OCI-LY1 (cell line): ENCODE data around the gene NFIB.

Source experiments
- H2AFZ ChIP-seq: fragments of 200-600 bp; sonication (generic), shearing (Covaris generic); 2 replicates; pipeline ENCODE4 v1.6.0; 2014; ENCODE audit warnings: antibody characterized with exemption, mild to moderate bottlenecking, low read length
- H3F3A ChIP-seq: fragments of 200-600 bp; sonication (generic), shearing (Covaris generic); 2 replicates; pipeline ENCODE4 v1.6.0; 2014; ENCODE audit warnings: mild to moderate bottlenecking, antibody characterized with exemption, low read length, moderate library complexity; ENCODE audit not compliant: insufficient read depth
- H3K27ac ChIP-seq: fragments of 200-600 bp; sonication (generic); 2 replicates; pipeline ENCODE4 v1.5.1; 2014; ENCODE audit warnings: low read length, mixed run types, mild to moderate bottlenecking, low read depth; ENCODE audit not compliant: poor library complexity, severe bottlenecking
- H3K27me3 ChIP-seq: fragments of 200-600 bp; sonication (generic); 2 replicates; pipeline ENCODE4 v1.6.0; 2014; ENCODE audit warnings: antibody characterized with exemption, mild to moderate bottlenecking, low read length, moderate library complexity; ENCODE audit not compliant: insufficient read depth
- H3K36me3 ChIP-seq: fragments of 200-600 bp; sonication (generic); 2 replicates; pipeline ENCODE4 v1.6.1; 2014; ENCODE audit warnings: mild to moderate bottlenecking, antibody characterized with exemption, low read length, moderate library complexity, mixed read lengths; ENCODE audit not compliant: insufficient read depth
- H3K4me1 ChIP-seq: fragments of 200-600 bp; sonication (generic); 2 replicates; pipeline ENCODE4 v1.5.1; 2014; ENCODE audit warnings: mild to moderate bottlenecking, low read length, moderate library complexity; ENCODE audit not compliant: insufficient read depth, severe bottlenecking
- H3K4me2 ChIP-seq: fragments of 200-600 bp; sonication (generic), shearing (Covaris generic); 2 replicates; pipeline ENCODE4 v1.6.1; 2014; ENCODE audit warnings: low read length
- H3K4me3 ChIP-seq: fragments of 200-600 bp; sonication (generic); 2 replicates; pipeline ENCODE4 v1.5.1; 2014; ENCODE audit warnings: low read length, low read depth, mild to moderate bottlenecking, mixed read lengths; ENCODE audit not compliant: poor library complexity, severe bottlenecking
- H3K79me2 ChIP-seq: fragments of 200-600 bp; shearing (Covaris generic); 2 replicates; pipeline ENCODE4 v1.6.1; 2016; ENCODE audit warnings: mixed run types, low read length, mixed read lengths; ENCODE audit not compliant: insufficient read depth
- H3K9ac ChIP-seq: fragments of 200-600 bp; sonication (generic), shearing (Covaris generic); 2 replicates; pipeline ENCODE4 v1.6.1; 2014; ENCODE audit warnings: mild to moderate bottlenecking, low read length, mixed read lengths
- H3K9me2 ChIP-seq: fragments of 200-600 bp; sonication (generic), shearing (Covaris generic); 2 replicates; pipeline ENCODE4 v1.6.1; 2014; ENCODE audit warnings: low read depth, mild to moderate bottlenecking, low read length, mixed read lengths
- H3K9me3 ChIP-seq: fragments of 200-600 bp; shearing (Covaris generic); 2 replicates; pipeline ENCODE4 v1.6.1; 2014; ENCODE audit warnings: low read length, mixed read lengths
- H4K20me1 ChIP-seq: fragments of 200-600 bp; sonication (generic), shearing (Covaris generic); 2 replicates; pipeline ENCODE4 v1.6.0; 2016; ENCODE audit warnings: mild to moderate bottlenecking, low read length; ENCODE audit not compliant: insufficient read depth
- CTCF ChIP-seq: fragments of 200-600 bp; sonication (generic), shearing (Covaris generic); IDR thresholded peaks from 2 replicates; pipeline ENCODE4 v1.5.1; 2017; ENCODE audit warnings: mild to moderate bottlenecking, antibody characterized with exemption, low read length, moderate library complexity, mixed read lengths
- EZH2 ChIP-seq: fragments of 200-600 bp; sonication (generic), shearing (Covaris generic); IDR thresholded peaks from 2 replicates; pipeline ENCODE4 v1.8.0; 2017; ENCODE audit warnings: borderline replicate concordance, mixed run types, mild to moderate bottlenecking, antibody characterized with exemption, low read length, moderate library complexity, mixed read lengths

NFIB gene

DNA sequence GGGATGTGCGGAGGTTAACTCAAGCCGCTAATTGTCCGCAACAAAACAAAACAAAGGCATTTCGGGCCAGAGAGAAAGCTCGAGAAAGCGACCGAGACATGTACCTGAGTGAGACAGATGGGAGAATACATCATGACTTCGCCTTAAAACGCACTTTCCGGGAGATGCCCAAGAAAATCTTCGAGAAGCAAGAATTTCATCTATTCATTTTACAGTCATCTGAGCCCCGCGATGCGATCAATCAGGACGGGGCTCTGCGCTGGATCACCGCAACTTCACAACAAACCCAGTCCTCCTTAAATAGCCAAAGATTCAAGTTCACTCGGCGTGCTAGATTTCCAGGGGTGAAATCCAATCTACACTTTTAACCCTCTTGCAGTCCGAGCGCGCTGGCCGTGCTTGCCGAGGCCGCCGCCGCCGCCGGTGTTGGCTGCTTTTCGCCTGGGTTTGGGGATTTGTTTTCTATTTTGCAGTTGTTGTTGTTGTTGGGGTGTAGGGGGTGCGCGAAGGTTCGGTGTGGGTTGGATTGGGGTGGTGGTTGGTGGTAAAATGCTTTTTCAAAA lies 482 bp downstream of the NFIB start:
- no peaks in the 10 kb centered on the region for H3K9me2 ChIP-seq
- H3K4me2 ChIP-seq = no peak overlapping the region
- H4K20me1 ChIP-seq = no peaks in the 10 kb centered on the region
- no peak overlapping the region for H3K9ac ChIP-seq
- H3K36me3 ChIP-seq = no peaks in the 10 kb centered on the region
- no peak overlapping the region for H3K4me3 ChIP-seq
- H3K27ac ChIP-seq = no peak overlapping the region
- no peak for TF ChIP-seq EZH2
- no peak for TF ChIP-seq CTCF
- no peaks in the 10 kb centered on the region for H3K79me2 ChIP-seq
- no peaks in the 10 kb centered on the region for H3K27me3 ChIP-seq
- no peaks in the 10 kb centered on the region for H3F3A ChIP-seq
- peaks cover 42% of the 10 kb centered on the region for H3K4me1 ChIP-seq
- no peak overlapping the region for H2AFZ ChIP-seq
- H3K9me3 ChIP-seq = no peaks in the 10 kb centered on the region

DNA sequence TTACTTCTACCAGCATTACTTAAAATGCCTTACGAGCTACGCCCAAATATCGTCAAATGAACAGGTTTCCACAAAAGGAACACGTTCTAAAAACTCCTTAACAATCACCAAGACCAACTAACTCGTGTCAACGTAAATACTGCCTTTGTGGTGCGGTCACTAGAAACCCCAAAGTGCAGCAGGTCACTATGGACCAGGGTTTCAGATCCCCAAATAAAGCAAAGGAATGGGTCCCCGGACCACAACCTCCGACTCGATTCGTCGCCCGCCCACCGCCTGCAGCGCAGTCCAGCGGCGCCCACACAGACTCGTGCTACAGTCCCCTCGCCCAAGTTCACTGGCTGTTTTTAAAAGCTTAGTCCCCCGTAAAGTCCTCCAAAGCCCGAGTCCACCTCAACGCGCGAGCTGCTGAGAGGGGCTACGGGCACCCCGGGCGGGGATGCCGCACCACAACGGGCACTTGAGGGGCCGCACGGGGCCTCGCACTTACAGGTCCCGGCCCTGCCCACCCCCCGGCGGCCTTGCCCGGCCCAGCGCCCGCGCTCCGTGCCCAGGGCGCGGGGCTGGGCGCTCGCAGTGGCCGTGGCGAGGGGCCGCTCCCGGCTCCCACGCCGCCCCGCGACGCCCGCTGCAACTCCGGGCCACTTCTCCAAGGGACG lies 1.1 kb downstream of the NFIB start:
- no peak overlapping the region for H3K9ac ChIP-seq
- H3K27ac ChIP-seq = no peak overlapping the region

GRCh38 chr9:14311956-14312685 lies 1.8 kb downstream of the NFIB start:
- no peak overlapping the region for H3K4me2 ChIP-seq
- H3K9ac ChIP-seq = no peak overlapping the region
- H3K79me2 ChIP-seq = no peaks in the 10 kb centered on the region
- no peaks in the 10 kb centered on the region for H4K20me1 ChIP-seq
- H3K9me2 ChIP-seq = no peaks in the 10 kb centered on the region
- TF ChIP-seq CTCF (no peak), EZH2 (no peak)
- H3F3A ChIP-seq = no peaks in the 10 kb centered on the region
- H3K36me3 ChIP-seq = no peaks in the 10 kb centered on the region
- H3K4me3 ChIP-seq = no peak overlapping the region
- no peak overlapping the region for H2AFZ ChIP-seq
- H3K4me1 ChIP-seq = peaks cover 29% of the 10 kb centered on the region
- no peaks in the 10 kb centered on the region for H3K9me3 ChIP-seq
- no peak overlapping the region for H3K27ac ChIP-seq
- no peaks in the 10 kb centered on the region for H3K27me3 ChIP-seq

More for the DNA sequence above, 1.1 kb downstream of the NFIB start:
- Histone ChIP-seq H3K9me2 (no peaks in the 10 kb centered on the region), H3K27me3 (no peaks in the 10 kb centered on the region), H3K4me3 (no peak overlapping the region), H4K20me1 (no peaks in the 10 kb centered on the region), H3K4me1 (peaks cover 36% of the 10 kb centered on the region), H3K36me3 (no peaks in the 10 kb centered on the region), H3F3A (no peaks in the 10 kb centered on the region), H3K9me3 (no peaks in the 10 kb centered on the region), H3K4me2 (no peak overlapping the region), H3K79me2 (no peaks in the 10 kb centered on the region), H2AFZ (no peak overlapping the region)
- TF ChIP-seq CTCF (no peak), EZH2 (no peak)
